NCI-H748 (cell line): Measurements from ENCODE around the gene NRL.

Experiments
- DNase-seq: peaks from one replicate; lab custom pipeline; 2025; ENCODE audit not compliant: unreplicated experiment; lab: John Stamatoyannopoulos, UW

The NRL gene

DNA sequence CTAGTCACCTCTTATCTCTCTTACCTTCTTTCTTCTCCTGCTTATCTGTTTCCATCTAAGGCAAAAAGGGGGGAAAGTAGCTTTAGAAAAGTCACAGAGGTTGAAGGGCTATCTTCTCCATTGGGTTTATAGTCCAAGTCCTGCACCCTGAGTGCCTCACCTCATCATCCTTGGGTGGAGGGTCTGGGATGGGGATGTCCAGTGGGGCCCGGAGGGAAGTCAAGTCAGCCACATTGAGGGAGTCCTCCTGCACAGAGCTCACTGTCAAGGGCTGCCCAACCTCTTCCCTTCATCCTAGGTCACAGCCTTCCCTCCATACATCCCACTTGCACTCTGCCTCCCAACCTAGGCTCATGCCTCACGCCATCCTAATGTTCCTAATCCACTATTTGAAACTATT lies 30.5 kb upstream of the NRL start:
- no peak for DNase-seq

- no peak for DNase-seq
These were observed 29.7 kb upstream of the NRL start for GRCh38 chr14:24144451-24144850.

DNA sequence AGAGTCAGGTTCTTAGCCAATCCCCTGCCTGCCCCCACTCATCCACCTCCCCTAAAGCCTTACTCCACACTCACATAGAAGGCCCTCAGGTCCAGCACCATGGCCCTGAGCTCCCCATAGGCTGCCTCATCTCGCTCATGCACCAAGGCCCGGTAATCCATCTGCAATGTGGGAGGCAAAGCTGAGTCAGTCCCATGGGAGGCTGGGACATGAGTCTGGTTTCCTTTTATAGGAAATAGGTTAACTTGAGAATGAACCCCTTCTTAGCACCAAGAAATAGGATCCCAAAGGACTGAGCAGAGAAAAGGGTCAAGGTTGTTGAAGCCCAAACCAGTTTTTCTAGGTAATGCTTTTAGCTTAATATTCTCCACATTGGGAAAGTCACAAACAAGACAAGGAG lies 28.8 kb upstream of the NRL start:
- no peak for DNase-seq

- DNase-seq, result peak; percentile 100
These were observed 26.5 kb upstream of the NRL start, which contains the start of gene EMC9 for GRCh38 chr14:24141097-24141880. Gene EMC9 (minus strand): TSS chr14:24141591. CDS start chr14:24141304, 287 bp downstream.

- DNase-seq, result no peak
These were observed 24.7 kb upstream of the NRL start for GRCh38 chr14:24139272-24139934.

GRCh38 chr14:24138396-24139271 lies 23.9 kb upstream of the NRL start:
- no peak for DNase-seq

- no peak for DNase-seq
These were observed 23.0 kb upstream of the NRL start for GRCh38 chr14:24137529-24138395.

- no peak for DNase-seq
These were observed 22.2 kb upstream of the NRL start for GRCh38 chr14:24136684-24137528.

- peak; percentile 93 for DNase-seq
These were observed 21.3 kb upstream of the NRL start, which contains the start of gene PSME1 for GRCh38 chr14:24135834-24136683. Gene PSME1 (plus strand): TSS chr14:24136194. CDS start chr14:24136263, 69 bp downstream.

DNA sequence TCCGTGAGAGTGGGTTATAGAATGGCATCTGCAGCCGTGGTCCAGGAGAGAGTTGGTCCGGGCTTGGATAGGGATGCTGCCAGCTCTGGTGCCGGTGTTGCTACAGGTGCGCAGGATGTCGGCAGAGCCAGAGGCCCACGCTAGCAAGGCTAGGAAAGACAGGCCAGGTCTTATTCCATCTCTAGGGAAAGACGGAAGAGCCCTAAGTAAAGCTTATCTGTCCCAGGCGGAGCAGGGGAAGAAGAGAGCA lies 20.8 kb upstream of the NRL start:
- DNase-seq, result no peak

DNA sequence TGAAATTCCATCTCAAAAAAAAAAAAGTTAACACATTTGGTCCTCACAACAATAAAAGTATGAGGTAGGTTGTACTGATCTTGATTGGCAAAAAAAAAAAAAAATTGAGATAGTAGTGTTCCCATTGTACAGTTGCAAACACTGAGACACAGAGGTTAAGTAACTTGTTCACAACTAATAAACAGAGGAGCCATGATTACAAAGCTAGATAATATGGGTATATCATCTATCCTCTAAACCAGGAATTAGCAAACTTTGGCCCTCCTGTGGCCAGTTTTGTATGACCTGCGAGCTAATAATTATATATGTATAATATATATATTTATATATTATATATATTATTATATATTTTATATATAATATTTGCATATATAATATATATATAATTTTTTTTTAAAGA lies 19.0 kb upstream of the NRL start:
- DNase-seq, result no peak

- no peak for DNase-seq
These were observed 18.2 kb upstream of the NRL start for GRCh38 chr14:24132976-24133375.

DNA sequence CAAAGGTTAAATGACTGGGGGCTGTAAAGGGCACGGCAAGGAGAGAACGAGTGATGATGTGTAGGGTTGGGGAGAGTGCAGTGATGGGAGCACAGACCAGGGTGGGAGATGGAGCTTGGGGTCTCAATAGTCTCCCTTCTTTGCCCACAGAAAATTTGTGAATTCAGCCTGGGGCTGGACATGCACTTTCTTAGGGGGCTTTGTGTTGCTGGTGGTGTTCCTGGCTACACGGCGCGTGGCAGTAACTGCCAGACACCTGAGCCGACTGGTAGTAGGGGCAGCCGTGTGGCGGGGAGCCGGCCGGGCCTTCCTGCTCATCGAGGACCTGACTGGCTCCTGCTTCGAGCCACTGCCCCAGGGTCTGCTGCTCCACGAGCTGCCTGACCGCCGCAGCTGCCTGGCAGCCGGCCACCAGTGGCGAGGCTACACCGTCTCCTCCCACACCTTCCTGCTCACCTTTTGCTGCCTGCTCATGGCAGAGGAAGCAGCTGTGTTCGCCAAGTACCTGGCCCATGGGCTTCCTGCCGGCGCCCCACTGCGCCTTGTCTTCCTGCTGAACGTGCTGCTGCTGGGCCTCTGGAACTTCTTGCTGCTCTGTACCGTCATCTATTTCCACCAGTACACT lies 17.4 kb upstream of the NRL start:
- DNase-seq, result no peak

DNA sequence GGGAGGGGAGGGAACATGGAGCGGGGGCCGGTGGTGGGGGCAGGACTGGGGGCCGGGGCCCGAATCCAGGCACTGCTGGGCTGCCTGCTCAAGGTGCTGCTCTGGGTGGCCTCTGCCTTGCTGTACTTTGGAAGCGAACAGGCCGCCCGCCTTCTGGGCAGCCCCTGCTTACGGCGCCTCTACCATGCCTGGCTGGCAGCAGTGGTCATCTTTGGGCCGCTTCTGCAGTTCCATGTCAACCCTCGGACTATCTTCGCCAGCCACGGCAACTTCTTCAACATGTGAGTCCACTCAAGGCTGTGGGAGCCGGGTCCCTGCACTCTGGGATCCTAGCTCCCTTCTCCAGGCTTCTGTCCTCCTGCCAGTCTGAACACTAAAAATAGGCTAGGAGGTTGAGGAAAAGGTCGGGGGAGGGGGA lies 16.8 kb upstream of the NRL start:
- DNase-seq, result no peak

- no peak for DNase-seq
These were observed 16.2 kb upstream of the NRL start for GRCh38 chr14:24130717-24131548.

DNA sequence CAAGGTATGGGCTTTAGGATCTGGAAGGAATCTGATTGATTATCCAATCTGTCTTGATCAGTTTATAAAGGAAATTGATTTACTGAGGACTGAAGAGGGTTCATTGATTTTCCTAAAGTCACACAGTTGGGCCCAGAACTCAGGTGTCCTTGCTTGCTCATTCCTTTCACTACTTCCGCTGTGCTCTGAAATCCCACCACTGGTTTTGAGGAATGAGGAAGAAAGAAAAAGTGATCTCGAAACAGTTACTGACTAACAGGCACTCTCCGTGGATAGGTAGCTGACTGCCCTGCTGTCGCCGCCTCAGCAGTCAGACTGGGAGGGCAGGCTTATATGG lies 15.6 kb upstream of the NRL start, which contains the start of gene FITM1:
Gene FITM1 (plus strand): TSS at position 280 of the 337 bp plus-strand sequence. CDS start 905 bp downstream, outside the sequence.
- DNase-seq, result no peak

DNA sequence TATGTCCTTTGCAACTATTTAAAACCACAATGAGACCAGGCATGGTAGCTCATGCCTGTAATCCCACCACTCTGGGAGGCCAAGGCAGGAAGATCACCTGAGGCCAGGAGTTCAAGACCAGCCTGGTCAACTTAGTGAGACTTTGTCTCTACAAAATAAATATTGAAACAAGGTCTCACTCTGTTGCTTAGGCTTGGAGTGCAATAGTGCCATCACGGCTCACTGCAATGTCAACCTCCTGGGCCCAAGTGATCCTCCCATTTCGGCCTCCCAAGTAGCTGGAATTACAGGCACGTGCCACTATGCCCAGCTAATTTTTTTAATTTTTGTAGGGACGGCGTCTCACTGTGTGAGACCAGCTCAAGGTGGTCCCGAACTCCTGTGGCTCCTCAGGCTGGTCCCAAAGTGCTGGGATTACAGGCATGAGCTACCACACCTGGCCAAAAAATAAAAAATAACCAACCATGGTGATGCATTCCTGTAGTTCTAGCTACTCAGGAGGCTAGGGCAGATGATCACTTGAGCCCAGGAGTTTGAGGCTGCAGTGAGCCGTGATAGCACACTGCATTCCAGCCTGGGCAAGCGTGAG lies 14.8 kb upstream of the NRL start:
- no peak for DNase-seq
